K562 (cell line): Measurements from ENCODE around the gene MALSU1. TPM values are rescaled to one million over a fixed set of nuclear protein-coding genes. Genes with fewer than 3 reads are reported as not detected.
A peak's percentile ranks its signal among the peaks of the same experiment; 100 is the strongest.

Source experiments
- ASH1L ChIP-seq: fragments of 450-650 bp; IDR thresholded peaks from 2 replicates; pipeline ENCODE4 v1.6.1; 2018; ENCODE audit warnings: borderline replicate concordance, mild to moderate bottlenecking, low read depth; ENCODE audit not compliant: partially characterized antibody
- BDP1 ChIP-seq: IDR thresholded peaks from 3 replicates; pipeline ENCODE4 v1.6.1; 2011; ENCODE audit not compliant: insufficient read length, insufficient read depth
- ELF1 ChIP-seq: fragments of 200-800 bp; sonication (Bioruptor generic); IDR thresholded peaks from 2 replicates; pipeline ENCODE4 v1.6.1; 2016; ENCODE audit warnings: missing genetic modification characterization, missing compliant biosample characterization
- JUNB ChIP-seq: fragments of 450-650 bp; formaldehyde crosslinking; conservative IDR thresholded peaks from 2 replicates; pipeline ENCODE4 v1.4.0; 2020; ENCODE audit warnings: mild to moderate bottlenecking
- NFATC3 ChIP-seq: fragments of 450-650 bp; IDR thresholded peaks from 2 replicates; pipeline ENCODE4 v1.6.1; 2017; ENCODE audit warnings: mild to moderate bottlenecking
- POLR3A ChIP-seq: IDR thresholded peaks from 2 replicates; pipeline ENCODE4 v1.6.1; 2011; ENCODE audit warnings: borderline replicate concordance, mild to moderate bottlenecking, moderate library complexity; ENCODE audit not compliant: insufficient read length, insufficient read depth; ENCODE audit errors: extremely low read depth
- RBBP5 ChIP-seq: fragments of 200-600 bp; sonication (generic); IDR thresholded peaks from 2 replicates; pipeline ENCODE4 v1.6.1; 2012; ENCODE audit warnings: borderline replicate concordance, mild to moderate bottlenecking, low read length, control low read depth, inconsistent platforms; ENCODE audit not compliant: insufficient read depth, poor library complexity, severe bottlenecking
- RBM15 ChIP-seq: fragments of 200-400 bp; formaldehyde crosslinking; IDR thresholded peaks from 2 replicates; pipeline ENCODE4 v1.6.1; 2018; ENCODE audit warnings: mild to moderate bottlenecking, low read length, moderate library complexity; ENCODE audit not compliant: insufficient read depth
- SOX6 ChIP-seq: fragments of 450-650 bp; IDR thresholded peaks from 2 replicates; pipeline ENCODE4 v1.6.1; 2014; ENCODE audit warnings: mild to moderate bottlenecking
- ZNF354B ChIP-seq: fragments of 250-450 bp; sonication (Bioruptor Pico); IDR thresholded peaks from 2 replicates; pipeline ENCODE4 v1.4.0; 2020
- polyA plus RNA-seq, 8 experiments: library from polyadenylated mRNA; depleted of rRNA in 4 of 8; stranded (reverse) in 5 of 8; unstranded in 3 of 8; fragments of >200 nt; fragmentation: Nextera tagmentation in 2 of 8; fragmentation: Illumina TruSeq in 1 of 8; extraction: Ambion mirVana in 2 of 8; extraction: Trizol in 1 of 8; gene quantifications; 2 replicates each; pipeline versions ENCODE4 v1.2.1 to v1.2.3, GENCODE V29; 2011 to 2014; ENCODE audit warnings: inconsistent platforms in 1 of 8, missing spikeins in 1 of 8
- total RNA-seq, 7 experiments: library from RNA; depleted of rRNA in 6 of 7; stranded (reverse); fragments of >200 nt in 6 of 7; fragmentation: Illumina TruSeq in 2 of 7; extraction: Trizol in 2 of 7; gene quantifications; 2 replicates each; pipeline versions ENCODE4 v1.2.1 to v1.2.3, GENCODE V29; 2011 to 2021; ENCODE audit warnings: low replicate concordance in 1 of 7
- TF ChIP-seq, protein P1 (sequence below): fragments of 450-650 bp; formaldehyde crosslinking; IDR thresholded peaks from 2 replicates; pipeline ENCODE4 v1.4.0; 2022; ENCODE audit warnings: mild to moderate bottlenecking, moderate library complexity
- TF ChIP-seq, protein P2 (sequence below): fragments of 250-450 bp; sonication (Bioruptor Pico); IDR thresholded peaks from 2 replicates; pipeline ENCODE4 v1.8.0; 2021; ENCODE audit warnings: borderline replicate concordance, mild to moderate bottlenecking, moderate library complexity; ENCODE audit not compliant: poor library complexity, severe bottlenecking
- TF ChIP-seq, protein P3 (sequence below), 3 experiments: IDR thresholded peaks in 2 of 3; conservative IDR thresholded peaks in 1 of 3; 2 replicates each; pipeline ENCODE4 v1.5.1; 2011 to 2012; ENCODE audit warnings: low read length in 3 of 3, mild to moderate bottlenecking in 3 of 3, control low read depth in 2 of 3, improper control_type of control experiment in 1 of 3, inconsistent platforms in 1 of 3, low read depth in 1 of 3, mixed read lengths in 1 of 3, moderate library complexity in 1 of 3; ENCODE audit not compliant: insufficient read depth in 2 of 3
- TF ChIP-seq, protein P4 (sequence below): fragments of 250-450 bp; sonication (Bioruptor Pico); IDR thresholded peaks from 2 replicates; pipeline ENCODE4 v1.8.0; 2022; ENCODE audit warnings: moderate library complexity, mild to moderate bottlenecking, inconsistent platforms
- TF ChIP-seq, protein P5 (sequence below), 2 experiments: IDR thresholded peaks; 2 replicates each; pipeline ENCODE4 v1.6.1; 2012; ENCODE audit warnings: improper control_type of control experiment in 2 of 2, low read depth in 2 of 2, low read length in 2 of 2, borderline replicate concordance in 1 of 2
- TF ChIP-seq, protein P6 (sequence below): fragments of 450-650 bp; IDR thresholded peaks from 2 replicates; pipeline ENCODE4 v1.6.1; 2017; ENCODE audit warnings: antibody characterized with exemption

Gene MALSU1
- total and polyA plus RNA-seq, 9 of the 15 experiments (the other 6 are each of a cell fraction or from before 2014, with no cell fraction given), result 12.3 to 308 (median 81.2) TPM

DNA sequence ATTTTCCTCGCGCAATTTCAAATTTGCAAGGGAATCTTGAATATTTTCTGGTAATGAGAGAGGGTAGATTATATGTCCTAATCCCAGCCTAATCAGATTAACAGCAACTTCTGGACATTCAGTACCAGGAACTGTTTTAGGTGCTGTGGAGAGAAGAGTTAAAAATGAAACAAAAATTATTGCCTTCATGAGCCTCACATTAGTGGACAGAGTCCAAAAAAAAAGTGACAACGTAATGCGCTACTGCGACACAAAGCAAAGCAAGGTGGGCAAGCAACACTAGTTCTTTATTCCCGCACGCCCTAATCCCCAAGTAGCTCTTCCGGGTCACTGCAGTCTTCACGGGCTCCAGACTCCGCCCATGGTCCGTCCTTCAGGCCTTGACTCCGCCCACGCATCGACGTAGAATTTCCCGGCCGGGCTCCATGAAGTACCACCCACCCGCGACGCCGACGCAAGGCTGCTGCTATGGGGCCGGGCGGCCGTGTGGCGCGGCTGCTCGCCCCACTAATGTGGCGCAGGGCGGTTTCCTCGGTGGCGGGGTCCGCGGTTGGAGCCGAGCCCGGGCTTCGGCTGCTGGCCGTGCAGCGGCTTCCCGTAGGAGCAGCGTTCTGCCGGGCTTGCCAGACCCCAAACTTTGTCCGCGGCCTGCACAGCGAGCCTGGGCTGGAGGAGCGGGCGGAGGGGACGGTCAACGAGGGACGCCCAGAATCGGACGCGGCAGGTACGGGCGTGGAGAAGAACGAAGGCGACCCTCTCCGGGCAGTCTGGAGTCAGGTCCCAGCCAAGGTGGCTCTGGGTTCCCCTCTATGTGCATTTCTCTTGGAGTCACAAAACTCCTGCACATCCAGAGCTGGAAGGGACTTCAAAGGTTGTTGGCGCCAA is at the start of gene MALSU1 (continued):
- TF ChIP-seq, protein P1, sequence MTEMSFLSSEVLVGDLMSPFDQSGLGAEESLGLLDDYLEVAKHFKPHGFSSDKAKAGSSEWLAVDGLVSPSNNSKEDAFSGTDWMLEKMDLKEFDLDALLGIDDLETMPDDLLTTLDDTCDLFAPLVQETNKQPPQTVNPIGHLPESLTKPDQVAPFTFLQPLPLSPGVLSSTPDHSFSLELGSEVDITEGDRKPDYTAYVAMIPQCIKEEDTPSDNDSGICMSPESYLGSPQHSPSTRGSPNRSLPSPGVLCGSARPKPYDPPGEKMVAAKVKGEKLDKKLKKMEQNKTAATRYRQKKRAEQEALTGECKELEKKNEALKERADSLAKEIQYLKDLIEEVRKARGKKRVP (CRISPR knock-in tag), result 0 out of 2 replicates have a peak, but pooled peaks have one; percentile 40
- TF ChIP-seq ASH1L (no peak), RBM15 (no peak), ELF1 (tag) (peak; percentile 88), NFATC3 (no peak), SOX6 (peak; percentile 43; the same call in 1 of the 2 replicates), BDP1 (no peak), ZNF354B (no peak), JUNB (CRISPR knock-in tag) (no peak), POLR3A (no peak), RBBP5 (peak; percentile 92)
- TF ChIP-seq, protein P2, sequence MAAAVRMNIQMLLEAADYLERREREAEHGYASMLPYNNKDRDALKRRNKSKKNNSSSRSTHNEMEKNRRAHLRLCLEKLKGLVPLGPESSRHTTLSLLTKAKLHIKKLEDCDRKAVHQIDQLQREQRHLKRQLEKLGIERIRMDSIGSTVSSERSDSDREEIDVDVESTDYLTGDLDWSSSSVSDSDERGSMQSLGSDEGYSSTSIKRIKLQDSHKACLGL (CRISPR knock-in tag), result no peak
- TF ChIP-seq, protein P3, sequence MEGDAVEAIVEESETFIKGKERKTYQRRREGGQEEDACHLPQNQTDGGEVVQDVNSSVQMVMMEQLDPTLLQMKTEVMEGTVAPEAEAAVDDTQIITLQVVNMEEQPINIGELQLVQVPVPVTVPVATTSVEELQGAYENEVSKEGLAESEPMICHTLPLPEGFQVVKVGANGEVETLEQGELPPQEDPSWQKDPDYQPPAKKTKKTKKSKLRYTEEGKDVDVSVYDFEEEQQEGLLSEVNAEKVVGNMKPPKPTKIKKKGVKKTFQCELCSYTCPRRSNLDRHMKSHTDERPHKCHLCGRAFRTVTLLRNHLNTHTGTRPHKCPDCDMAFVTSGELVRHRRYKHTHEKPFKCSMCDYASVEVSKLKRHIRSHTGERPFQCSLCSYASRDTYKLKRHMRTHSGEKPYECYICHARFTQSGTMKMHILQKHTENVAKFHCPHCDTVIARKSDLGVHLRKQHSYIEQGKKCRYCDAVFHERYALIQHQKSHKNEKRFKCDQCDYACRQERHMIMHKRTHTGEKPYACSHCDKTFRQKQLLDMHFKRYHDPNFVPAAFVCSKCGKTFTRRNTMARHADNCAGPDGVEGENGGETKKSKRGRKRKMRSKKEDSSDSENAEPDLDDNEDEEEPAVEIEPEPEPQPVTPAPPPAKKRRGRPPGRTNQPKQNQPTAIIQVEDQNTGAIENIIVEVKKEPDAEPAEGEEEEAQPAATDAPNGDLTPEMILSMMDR (IDR thresholded peaks at IDR 0.05 in 2 of 3, conservative IDR thresholded peaks at IDR 0.05 in 1 of 3; ENCODE audit: insufficient read depth in 2 of 3, low read depth in 1 of 3, low read length in 3 of 3), result 0 out of 6 replicates have a peak, but pooled peaks of 1 of the 3 experiments have one; percentile 1
- TF ChIP-seq, protein P4, sequence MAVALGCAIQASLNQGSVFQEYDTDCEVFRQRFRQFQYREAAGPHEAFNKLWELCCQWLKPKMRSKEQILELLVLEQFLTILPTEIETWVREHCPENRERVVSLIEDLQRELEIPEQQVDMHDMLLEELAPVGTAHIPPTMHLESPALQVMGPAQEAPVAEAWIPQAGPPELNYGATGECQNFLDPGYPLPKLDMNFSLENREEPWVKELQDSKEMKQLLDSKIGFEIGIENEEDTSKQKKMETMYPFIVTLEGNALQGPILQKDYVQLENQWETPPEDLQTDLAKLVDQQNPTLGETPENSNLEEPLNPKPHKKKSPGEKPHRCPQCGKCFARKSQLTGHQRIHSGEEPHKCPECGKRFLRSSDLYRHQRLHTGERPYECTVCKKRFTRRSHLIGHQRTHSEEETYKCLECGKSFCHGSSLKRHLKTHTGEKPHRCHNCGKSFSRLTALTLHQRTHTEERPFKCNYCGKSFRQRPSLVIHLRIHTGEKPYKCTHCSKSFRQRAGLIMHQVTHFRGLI (CRISPR knock-in tag), result no peak
- TF ChIP-seq, protein P5, sequence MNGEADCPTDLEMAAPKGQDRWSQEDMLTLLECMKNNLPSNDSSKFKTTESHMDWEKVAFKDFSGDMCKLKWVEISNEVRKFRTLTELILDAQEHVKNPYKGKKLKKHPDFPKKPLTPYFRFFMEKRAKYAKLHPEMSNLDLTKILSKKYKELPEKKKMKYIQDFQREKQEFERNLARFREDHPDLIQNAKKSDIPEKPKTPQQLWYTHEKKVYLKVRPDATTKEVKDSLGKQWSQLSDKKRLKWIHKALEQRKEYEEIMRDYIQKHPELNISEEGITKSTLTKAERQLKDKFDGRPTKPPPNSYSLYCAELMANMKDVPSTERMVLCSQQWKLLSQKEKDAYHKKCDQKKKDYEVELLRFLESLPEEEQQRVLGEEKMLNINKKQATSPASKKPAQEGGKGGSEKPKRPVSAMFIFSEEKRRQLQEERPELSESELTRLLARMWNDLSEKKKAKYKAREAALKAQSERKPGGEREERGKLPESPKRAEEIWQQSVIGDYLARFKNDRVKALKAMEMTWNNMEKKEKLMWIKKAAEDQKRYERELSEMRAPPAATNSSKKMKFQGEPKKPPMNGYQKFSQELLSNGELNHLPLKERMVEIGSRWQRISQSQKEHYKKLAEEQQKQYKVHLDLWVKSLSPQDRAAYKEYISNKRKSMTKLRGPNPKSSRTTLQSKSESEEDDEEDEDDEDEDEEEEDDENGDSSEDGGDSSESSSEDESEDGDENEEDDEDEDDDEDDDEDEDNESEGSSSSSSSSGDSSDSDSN (IDR thresholded peaks at IDR 0.05; ENCODE audit: borderline replicate concordance in 1 of 2, low read depth in 2 of 2, low read length in 2 of 2), result peak; percentile 47 to 75; a peak in 1 of 4 replicates
- TF ChIP-seq, protein P6, sequence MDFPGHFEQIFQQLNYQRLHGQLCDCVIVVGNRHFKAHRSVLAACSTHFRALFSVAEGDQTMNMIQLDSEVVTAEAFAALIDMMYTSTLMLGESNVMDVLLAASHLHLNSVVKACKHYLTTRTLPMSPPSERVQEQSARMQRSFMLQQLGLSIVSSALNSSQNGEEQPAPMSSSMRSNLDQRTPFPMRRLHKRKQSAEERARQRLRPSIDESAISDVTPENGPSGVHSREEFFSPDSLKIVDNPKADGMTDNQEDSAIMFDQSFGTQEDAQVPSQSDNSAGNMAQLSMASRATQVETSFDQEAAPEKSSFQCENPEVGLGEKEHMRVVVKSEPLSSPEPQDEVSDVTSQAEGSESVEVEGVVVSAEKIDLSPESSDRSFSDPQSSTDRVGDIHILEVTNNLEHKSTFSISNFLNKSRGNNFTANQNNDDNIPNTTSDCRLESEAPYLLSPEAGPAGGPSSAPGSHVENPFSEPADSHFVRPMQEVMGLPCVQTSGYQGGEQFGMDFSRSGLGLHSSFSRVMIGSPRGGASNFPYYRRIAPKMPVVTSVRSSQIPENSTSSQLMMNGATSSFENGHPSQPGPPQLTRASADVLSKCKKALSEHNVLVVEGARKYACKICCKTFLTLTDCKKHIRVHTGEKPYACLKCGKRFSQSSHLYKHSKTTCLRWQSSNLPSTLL, result no peak
